Left ventricle myocardium superior (tissue), 1 donor: ENCODE measurements around the gene PDZK1. TPM values are rescaled to one million over a fixed set of nuclear protein-coding genes. Genes with fewer than 3 reads are reported as not detected.
"Not testable (repeated sequence)": the region's sequence is repeated elsewhere in the genome, so short reads cannot be mapped to it uniquely, and the experiment has no call there.

ENCODE experiments used
- ATAC-seq: fragments of 200-7000 bp; cut with Tn5 transposase; one replicate; pipeline ENCODE4 v1.9.1; 2020; ENCODE audit warnings: mild to moderate bottlenecking, moderate library complexity
- DNase-seq: peaks from one replicate; pipeline ENCODE4 v3.0.0-alpha.2; 2020
- intact Hi-C: fragments of 100-400 bp; cut with micrococcal nuclease; formaldehyde crosslinking; loops from one replicate; pipeline ENCODE4 v1.11.0; 2022
- long read RNA-seq: library from polyadenylated mRNA; unstranded; transcript quantifications from one replicate; pipeline ENCODE4 v2.0.0, GENCODE V29; 2021
- total RNA-seq: library from RNA; stranded (reverse); fragmentation: NEBNext Ultra II Directional; extraction: Animal tissue kit (Norgen Biotek cat#: 25700); gene quantifications from one replicate; pipeline ENCODE4 v1.2.1, GENCODE V29; 2021
- donor health status: DM: no; HTN: yes; CAD: no; lungs with severe emphysema.

The PDZK1 gene
- total RNA-seq = not detected
- long read RNA-seq = 0 reads

DNA sequence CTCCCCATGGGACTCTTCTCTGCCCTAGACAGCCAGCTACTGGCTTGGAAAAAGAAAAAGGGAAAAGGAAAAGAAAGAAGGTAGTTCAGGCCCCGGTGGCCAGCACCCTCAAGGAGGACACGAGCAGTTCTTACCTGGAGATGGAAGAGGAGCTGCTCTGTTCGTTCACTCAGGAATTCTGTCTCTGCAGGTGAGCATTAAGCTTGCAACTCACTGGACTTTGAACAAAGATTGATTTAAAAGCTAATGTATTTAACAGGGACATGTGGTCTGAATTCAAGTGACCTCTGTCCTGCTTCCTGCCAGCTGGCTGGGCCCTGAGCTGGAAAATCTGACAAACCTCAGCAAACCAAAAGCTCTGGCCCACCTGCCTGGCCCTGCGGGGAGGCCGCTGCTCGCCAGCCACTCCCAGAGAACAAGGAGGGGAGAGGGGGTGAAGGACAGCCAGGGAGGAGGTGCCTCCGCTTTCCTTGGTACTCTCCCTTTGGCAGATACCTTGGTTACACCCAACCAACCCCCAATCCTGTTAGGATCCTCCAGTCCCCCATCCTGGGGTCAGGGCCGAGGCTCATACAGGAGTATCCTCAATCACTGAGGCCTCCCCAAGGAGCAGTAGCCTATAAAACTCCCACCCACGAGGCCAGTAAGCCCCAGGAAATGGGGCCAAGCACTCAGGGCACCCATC is at the start of gene PDZK1:
Gene PDZK1, minus strand, starts transcription at position 186 of the 685 bp plus-strand sequence. CDS start 19,347 bp downstream, outside the sequence.
- intact Hi-C loops = no loop called here
- no peak for ATAC-seq
- DNase-seq = no peak

DNA sequence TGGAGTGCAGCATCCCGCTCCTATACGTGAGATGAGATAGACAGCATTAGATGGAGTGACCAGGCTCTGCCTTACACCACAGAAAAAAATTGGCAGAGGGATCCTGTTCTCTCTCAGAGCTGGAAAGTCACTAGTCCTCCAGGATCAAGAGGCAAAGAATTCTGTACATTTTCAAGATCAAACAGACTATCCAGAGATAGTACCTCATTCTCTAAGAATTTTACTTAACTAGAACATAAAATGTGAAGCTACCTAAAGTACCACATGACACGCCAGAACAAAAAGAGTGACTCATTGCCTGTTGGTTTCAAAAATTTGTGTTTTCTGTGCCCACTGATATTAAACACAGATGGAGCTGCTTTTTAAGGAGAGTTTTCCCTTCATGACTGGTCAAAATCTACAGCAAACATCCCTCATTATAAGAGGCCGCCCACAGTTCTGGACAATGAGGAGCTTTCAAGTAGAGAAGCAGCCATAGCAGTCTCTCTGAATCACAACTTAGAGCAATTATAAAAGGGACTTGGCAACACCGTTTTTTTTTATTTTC is 44.4 kb upstream of the PDZK1 start:
- intact Hi-C loops = no loop called here
- no peak for ATAC-seq
- DNase-seq = no peak

DNA sequence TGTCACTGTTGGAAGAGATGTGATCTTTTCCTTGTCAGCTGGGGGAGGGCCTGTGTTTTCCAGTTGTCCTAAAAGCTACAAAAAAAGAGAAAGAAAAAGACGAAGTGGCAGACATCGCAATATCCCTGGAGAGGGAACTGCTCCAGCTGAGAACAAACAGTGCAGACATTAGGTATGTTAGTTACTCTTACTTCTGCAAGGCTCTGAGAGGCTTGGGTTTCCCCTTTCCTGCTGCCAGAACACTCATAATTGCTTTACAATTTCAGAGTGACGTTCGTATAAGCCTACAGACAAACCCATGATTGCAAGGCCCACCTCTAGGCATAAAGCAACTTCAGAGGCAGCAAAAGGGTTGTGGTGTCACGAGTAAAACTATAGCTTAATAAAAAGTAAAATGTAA is 43.3 kb upstream of the PDZK1 start:
- ATAC-seq (no peak), DNase-seq (no peak)
- intact Hi-C loops = no loop called here

DNA sequence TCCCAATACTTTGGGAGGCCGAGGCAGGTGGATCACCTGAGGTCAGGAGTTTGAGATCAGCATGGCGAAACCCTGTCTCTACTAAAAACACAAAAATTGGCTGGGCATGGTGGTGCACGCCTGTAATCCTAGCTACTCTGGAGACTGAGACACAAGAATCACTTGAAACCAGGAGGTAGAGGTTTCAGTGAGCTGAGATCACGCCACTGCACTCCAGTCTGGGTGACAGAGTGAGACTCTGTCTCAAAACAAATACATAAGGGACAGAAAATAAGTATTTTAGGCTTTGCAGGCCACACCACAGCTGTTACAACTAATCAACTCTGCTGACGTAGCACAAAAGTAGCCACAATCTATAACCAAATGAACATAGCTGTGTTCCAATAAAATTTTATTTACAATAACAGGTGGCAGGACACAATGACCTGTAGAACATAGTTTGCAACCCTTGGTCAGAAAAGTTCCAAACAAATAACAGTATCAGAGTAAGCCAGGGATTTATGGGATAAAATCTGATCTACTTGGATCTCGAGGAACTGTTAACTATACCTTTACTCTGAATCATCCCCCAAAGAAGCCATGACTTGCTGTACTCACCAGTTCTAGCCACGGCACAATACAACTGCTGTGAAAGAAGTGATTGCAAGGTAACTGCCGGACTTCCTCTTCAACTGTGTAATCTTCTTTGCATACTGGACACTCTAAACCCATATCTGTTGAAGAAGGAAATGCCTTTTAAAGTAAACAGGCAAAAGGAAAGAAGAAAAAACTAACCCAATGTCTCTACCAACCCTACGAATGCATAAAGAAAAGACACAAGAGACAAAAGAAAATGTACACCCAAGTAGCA is 40.5 kb upstream of the PDZK1 start:
- ATAC-seq (no peak), DNase-seq (no peak)
- intact Hi-C loops = no loop called here

DNA sequence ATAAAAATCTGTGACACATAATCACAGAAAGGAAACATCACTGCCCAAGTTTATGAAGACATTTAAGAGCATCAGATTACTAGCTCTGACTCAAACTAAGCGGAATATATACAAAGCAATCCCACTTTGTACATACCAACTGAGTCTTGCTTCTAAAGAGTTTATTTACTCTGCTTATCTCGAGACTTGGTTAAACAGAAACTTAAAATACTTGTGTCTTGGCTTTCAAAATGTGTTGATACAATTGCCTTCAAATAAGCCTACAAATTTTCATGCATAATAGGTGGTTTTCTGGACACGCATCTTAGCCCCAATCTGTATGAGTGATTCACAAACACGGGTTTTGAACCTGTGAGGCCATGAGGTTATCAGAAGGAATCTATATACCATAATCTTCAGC is 33.1 kb upstream of the PDZK1 start:
- no peak for DNase-seq
- no peak for ATAC-seq
- intact Hi-C loops = no loop called here

DNA sequence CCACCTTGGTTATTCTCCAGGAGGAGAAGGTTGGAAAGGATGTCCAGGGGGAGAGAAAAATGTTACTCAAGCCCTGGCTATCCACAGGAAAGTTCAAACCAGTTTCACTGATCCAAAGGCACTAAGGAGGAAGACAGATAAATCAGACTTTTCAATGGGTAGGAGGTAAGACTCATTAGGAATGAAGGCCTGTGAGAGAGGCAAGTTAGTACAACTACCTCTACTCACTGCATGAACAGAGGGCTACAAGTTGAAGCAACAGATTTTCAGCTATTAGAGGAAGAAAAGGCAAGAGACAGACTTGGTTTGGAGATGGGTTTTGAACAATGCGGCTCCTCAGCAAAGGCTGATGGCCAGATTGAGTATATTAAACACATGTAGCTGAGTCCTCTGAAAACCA is 29.0 kb upstream of the PDZK1 start:
- intact Hi-C loops = no loop called here
- ATAC-seq (no peak), DNase-seq (no peak)

DNA sequence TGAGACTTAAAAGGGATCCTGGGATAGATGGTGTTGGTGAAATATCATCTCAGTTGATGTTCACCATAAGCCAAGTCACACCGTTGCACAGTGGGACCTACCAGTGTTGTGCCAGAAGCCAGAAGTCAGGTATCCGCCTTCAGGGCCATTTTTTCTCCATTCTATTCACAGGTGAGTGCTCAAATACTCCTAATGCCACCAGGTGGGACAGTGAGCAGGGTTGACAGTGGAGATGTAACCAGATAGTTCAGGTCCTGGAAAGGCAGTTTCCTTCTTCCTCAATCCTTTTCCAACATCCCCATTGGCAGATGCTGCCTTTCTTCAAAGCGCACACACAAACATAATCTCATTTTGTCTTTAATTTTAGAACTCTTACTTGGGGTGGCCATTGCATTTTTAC is 23.7 kb upstream of the PDZK1 start:
- DNase-seq (no peak), ATAC-seq (no peak)
- intact Hi-C loops = no loop called here

DNA sequence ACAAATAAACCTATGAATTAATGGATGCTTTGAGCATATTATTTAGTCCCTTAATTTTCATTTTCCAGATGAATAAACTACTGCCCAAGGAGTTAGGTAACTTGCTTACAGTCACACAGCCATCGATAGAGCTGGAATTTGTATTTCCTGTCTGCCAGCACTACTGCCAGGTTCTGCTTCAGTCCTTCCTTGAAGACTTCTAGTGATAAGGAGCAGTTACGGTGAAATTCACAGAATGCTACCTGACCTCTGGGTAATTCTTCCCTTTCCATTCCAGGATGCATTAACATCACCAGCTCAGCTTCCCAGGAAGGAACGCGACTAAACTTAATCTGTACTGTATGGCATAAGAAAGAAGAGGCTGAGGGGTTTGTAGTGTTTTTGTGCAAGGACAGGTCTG is 23.3 kb upstream of the PDZK1 start:
- DNase-seq (no peak), ATAC-seq (no peak)
- intact Hi-C loops = no loop called here

DNA sequence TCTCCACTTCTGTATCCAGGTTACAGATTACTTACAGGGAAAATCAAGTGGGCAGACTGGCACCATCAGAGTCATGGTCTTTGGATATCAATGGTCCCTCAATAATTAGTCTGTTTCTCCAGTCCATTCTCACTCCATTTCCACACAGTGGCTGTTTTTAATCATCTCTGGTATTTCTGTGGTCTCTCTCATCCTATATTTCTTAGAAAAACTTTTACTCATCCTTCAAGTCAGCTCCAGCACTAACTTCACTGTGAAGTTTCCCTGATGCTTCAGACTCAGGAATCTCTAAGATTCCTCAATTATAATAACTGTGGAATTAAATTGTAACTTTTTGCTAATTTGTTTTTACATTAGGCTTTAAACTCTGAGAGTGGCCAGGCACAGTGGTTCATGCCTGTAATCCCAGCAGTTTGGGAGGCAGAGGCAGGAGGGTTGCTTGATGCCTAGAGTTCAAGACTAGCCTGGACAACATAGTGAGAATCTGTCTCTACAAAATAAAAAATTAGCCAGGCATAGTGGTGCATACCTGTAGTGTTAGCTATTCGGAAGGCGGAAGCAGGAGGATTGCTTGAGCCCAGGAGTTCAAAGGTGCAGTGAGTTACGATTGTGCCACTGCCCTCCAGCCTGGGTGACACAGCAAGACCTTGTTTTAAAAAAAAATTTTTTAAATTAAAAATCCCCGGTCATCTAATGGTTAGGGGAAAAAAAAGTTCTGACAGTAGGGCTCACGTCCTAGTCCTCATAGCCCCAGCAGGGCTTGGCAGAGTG is 22.7 kb upstream of the PDZK1 start:
- no peak for ATAC-seq
- DNase-seq = no peak
- intact Hi-C loops = no loop called here

DNA sequence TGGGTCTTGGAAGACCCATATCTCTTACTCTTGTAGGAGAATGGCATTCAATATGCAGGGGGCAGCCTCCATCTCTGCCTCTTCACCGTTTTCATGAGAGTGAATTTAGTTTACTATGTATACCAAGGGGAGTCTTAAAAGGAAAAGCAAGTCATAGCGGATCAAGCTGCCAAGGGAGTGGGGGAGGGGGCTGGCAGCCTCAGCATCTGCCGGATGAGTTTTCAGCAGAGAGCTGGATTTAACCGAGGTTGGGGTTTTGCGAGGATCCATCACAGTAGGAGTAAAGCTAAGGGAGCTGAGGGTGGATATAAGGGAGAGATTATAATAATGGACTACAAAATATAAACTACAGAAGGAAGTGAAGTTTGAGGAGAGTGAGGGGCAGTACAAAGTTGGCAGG is 22.0 kb upstream of the PDZK1 start:
- no peak for ATAC-seq
- intact Hi-C loops = no loop called here
- DNase-seq = no peak

DNA sequence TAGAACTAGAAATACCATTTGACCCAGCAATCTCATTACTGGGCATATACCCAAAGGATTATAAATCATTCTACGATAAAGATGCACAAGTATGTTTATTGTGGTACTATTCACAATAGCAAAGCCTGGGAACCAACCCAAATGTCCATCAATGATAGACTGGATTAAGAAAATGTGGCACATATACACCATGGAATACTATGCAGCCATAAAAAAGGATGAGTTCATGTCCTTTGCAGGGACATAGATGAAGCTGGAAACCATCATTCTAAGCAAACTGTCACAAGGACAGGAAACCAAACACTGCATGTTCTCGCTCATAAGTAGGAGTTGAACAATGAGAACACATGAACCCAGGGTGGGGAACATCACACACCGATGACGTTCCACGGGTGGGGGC is 19.0 kb upstream of the PDZK1 start:
- DNase-seq, intact Hi-C loops, ATAC-seq: not testable (repeated sequence)

DNA sequence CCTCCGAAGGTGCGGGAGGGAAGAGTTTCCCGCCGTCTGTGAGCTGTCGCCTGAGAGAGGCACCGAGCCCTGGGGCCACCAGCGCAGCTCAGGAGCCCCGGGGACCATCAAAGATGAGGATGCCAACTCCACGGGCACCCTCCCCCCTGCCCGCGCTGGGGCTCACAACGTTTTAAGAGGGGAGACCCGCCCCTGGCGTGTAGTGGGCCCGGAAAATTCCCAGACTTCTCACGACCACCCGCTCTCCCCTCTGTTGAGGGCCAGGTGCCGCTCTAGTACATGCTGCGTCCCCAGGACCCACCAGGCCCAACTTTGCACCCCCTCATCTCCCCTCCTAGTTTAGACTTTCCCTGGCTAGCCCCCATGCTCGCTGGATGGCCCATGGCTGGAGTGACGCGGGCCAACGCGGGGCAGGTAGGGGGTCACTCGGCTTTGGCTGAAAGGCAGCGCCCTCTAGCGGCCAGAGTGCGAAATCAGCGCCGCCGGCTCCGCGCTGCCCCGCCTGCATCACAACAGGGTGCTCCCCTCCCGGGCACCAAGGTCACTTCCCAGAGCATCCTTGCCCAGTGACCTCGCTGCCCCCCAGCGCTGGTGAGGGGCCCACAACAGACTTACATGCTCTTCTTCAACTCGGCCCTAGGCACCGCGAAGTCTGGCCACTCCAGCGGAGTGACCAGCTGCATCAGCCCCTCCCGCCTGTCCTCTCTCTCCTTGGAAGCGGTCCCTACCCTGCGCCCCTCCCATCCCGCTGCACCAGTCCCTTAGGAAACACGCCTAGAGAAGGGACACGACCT is 13.9 kb upstream of the PDZK1 start:
- DNase-seq (peak; percentile 83), ATAC-seq (peak; percentile 95)
- intact Hi-C loops = no loop called here

DNA sequence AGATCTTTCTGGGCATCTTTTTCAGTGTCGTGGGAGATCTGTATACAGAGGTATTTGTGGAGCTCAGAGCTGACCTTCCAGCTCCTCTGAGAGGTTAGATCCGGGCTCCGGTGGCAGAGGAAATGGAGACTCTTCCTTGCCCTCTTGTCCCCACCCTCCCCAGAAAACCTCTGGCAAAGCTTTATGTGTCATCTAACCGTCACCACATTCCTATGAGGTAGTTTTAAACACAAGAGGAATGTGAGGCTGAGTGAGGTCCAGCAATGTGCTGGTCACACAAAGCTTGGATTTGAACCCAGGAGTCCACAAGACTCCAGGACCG is 13.3 kb upstream of the PDZK1 start:
- no peak for DNase-seq
- ATAC-seq = no peak

DNA sequence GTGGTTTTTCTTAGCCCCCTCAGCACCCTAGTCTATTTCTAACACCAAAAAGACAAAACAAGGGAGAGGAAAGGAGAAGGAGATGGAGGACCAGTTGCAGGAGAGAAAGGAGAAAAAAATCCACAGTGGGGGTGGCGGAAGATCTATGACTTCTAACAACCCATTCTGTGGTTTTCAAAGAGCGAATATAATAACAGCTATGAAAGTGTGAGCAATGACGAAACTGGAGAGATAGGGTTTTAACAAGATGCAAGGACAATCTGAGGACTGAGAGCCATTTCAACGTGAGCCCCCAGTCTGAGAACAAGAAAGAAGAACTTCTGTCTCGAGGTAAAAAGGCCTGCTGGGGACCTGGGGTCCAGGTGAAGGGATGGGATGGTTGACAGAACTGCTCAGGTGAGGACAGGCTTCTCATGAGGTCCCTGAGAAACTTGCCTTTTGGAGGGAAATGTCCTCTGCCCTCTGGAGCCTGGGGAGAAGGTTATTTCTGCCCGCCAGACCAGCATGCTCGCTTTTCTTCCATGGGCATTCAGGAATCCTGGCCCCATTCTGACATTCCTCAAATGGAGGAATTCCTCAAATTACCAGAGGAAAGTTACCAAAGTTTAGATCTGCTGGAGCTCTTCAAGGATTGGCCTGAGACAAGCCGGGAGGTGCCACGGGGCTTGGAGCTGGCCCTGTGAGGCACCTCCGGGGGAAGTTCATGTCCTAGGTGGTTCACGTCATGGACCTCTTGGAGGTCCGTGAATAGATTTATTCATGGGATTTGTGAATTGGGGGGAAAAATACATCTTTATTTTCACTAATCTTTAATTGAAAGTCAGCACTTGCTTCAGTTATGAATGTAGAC is 12.3 kb upstream of the PDZK1 start, which contains the start of gene CD160:
Gene CD160, plus strand, starts transcription at position 270 of the 850 bp plus-strand sequence. CDS start 8,829 bp downstream, outside the sequence.
- intact Hi-C loops = no loop called here
- DNase-seq (no peak), ATAC-seq (no peak)

More for the DNA sequence above, 13.3 kb upstream of the PDZK1 start:
- intact Hi-C loops = no loop called here

DNA sequence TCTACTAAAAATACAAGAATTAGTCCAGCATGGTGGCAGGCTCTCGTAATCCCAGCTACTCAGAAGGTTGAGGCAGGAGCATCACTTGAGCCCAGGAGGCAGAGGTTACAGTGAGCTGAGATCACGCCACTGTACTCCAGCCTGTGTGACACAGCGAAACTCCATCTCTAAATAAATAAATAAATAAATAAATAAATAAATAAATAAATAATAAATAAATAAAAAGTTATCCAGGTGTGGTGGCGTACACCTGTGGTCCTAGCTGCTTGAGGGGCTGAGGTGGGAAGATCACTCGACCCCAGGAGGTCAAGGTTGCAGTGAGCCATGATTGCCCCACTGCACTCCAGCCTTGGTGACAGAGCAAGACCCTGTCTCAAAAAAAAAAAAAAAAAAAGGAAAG is 11.3 kb upstream of the PDZK1 start:
- DNase-seq, intact Hi-C loops, ATAC-seq: not testable (repeated sequence)

DNA sequence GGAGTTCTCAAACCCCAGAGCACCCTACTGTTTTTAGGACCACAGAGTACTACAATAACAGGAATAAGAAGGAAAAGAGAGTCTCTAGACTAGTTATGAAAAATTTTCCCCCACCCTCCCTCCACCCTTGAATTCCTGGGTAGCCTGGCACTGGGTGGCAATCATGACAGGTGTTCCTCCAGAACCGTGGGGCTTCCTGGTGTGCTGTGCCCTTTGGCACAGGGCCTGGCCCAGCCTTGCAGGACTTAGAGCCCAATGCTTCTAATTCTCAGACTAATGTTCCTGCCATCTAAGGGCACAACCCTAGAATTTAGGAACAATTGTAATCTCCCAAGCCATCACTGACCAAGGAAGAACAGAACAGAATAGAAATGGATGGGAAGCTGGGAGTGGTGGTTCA is 10.7 kb upstream of the PDZK1 start:
- intact Hi-C loops = no loop called here
- no peak for DNase-seq

DNA sequence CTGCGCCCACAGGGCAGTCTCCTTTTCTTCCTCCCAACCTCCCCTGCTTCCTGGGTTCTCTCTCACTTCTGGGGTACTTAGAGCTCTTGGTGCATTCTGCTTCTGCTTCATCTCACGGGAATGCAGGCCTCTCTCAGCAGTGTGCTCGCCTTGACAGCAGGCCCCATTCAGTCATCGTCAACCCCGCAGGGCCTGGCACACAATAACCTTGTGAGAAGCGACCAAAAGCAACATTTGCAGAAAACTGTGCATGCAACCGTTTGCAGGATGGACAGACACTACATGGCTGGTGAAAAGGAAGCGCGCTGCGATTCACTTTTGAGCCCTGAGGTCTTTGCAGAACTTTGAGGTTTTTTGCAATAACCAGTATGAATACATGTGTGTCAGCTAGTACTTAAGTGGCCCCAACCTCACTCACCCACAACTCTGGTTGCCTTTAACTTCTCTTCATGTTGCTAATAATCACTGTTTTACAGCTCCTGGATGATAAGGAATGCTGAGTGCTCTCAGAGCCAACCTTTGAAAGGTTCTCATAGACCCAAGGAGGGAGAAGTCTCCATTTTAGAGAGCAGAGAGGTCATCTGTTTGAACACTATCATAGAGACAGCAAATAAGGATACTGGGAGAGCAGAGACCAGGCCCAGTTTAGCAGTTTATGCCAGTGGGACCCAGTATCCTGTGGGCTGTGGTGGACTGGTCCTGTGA is 9.6 kb upstream of the PDZK1 start:
- intact Hi-C loops = no loop called here
- ATAC-seq = no peak
- DNase-seq = no peak

More for the DNA sequence above, 10.7 kb upstream of the PDZK1 start:
- no peak for ATAC-seq
